Lung (tissue), 12 donors: ENCODE data around the gene TGFBR3. TPM values are rescaled to one million over a fixed set of nuclear protein-coding genes. Genes with fewer than 3 reads are reported as not detected.
A peak's percentile ranks its signal among the peaks of the same experiment; 100 is the strongest.

Source experiments
- ATAC-seq: fragments of 200-7000 bp; cut with Tn5 transposase; one replicate; pipeline ENCODE4 v1.9.1; 2020; ENCODE audit warnings: moderate number of reproducible peaks; ENCODE audit not compliant: insufficient read depth, low FRiP score
- DNase-seq, 3 donors: peaks; one replicate each; pipeline ENCODE4 v3.0.0-alpha.2; 2013 to 2017
- H3K27ac ChIP-seq, 2 donors: one replicate each; pipeline ENCODE4 v1.5.1; 2013; ENCODE audit warnings: mild to moderate bottlenecking in 2 of 2, moderate library complexity in 2 of 2, control low read depth in 1 of 2, inconsistent platforms in 1 of 2, low read depth in 1 of 2, low read length in 1 of 2
- H3K27me3 ChIP-seq, 3 donors: one replicate each; pipeline ENCODE4 v1.5.1; 2013; ENCODE audit warnings: low read length in 2 of 3; ENCODE audit not compliant: control insufficient read depth in 3 of 3, insufficient read depth in 3 of 3
- H3K36me3 ChIP-seq, 4 donors: one replicate each; pipeline ENCODE4 v1.5.1; 2013; ENCODE audit warnings: low read length in 4 of 4, mild to moderate bottlenecking in 1 of 4, moderate library complexity in 1 of 4; ENCODE audit not compliant: control insufficient read depth in 4 of 4, insufficient read depth in 4 of 4
- H3K4me1 ChIP-seq, 5 donors: one replicate each; pipeline ENCODE4 v1.5.1; 2013; ENCODE audit warnings: low read length in 5 of 5, mild to moderate bottlenecking in 2 of 5, moderate library complexity in 1 of 5; ENCODE audit not compliant: control insufficient read depth in 5 of 5, insufficient read depth in 5 of 5
- H3K4me3 ChIP-seq: one replicate; pipeline ENCODE4 v1.5.1; 2013; ENCODE audit warnings: mild to moderate bottlenecking, control low read depth, moderate library complexity
- H3K9ac ChIP-seq, 2 donors: one replicate each; pipeline ENCODE4 v1.5.1; 2013; ENCODE audit warnings: low read length in 2 of 2, control low read depth in 1 of 2; ENCODE audit not compliant: insufficient read depth in 1 of 2
- H3K9me3 ChIP-seq, 4 donors: one replicate each; pipeline ENCODE4 v1.5.1; 2013; ENCODE audit warnings: low read length in 3 of 4, mild to moderate bottlenecking in 1 of 4, moderate library complexity in 1 of 4; ENCODE audit not compliant: control insufficient read depth in 4 of 4, insufficient read depth in 3 of 4
- CTCF ChIP-seq: IDR thresholded peaks from 2 replicates; pipeline ENCODE4 v1.5.1; 2012; ENCODE audit warnings: mild to moderate bottlenecking; ENCODE audit errors: control extremely low read depth, extremely low read depth
- WGBS, 2 donors: extraction: QIAGEN DNeasy Blood & Tissue Kit; methylation state at CpG; one replicate each; pipeline ENCODE4 v1.1.7; 2013; 5-methylcytosine and 5-hydroxymethylcytosine counted together
- polyA plus RNA-seq, 2 donors: library from polyadenylated mRNA; stranded (reverse); fragments of 200-250 nt; gene quantifications; one replicate each; pipeline ENCODE4 v1.2.1, GENCODE V29; 2013
- total RNA-seq, 2 donors: library from RNA; depleted of rRNA in 1 of 2; stranded (reverse); fragments of >200 nt in 1 of 2; gene quantifications; one replicate each; pipeline ENCODE4 v1.2.1, GENCODE V29; 2014 to 2021
- donor health status: control.
- donor health status: control.
- donor health status: Bipolar disorder and iron deficiency.
- donor health status: healthy.
- donor health status: DM: yes; HTN: yes; CAD: no.

Gene TGFBR3
- total and polyA plus RNA-seq, 4 donors = 13.1 to 99.6 (median 26.5) TPM

- 29 to 40% methylated on average over 6 of the region's 6 CpGs for WGBS, 2 donors
- Histone ChIP-seq H3K4me1 (peaks cover 15 to 52% (median 20%) of the 10 kb centered on the region in 5 donors), H3K4me3 (no peak overlapping the region), H3K27me3 (no peaks in the 10 kb centered on the region), H3K9me3 (no peaks in the 10 kb centered on the region), H3K9ac (no peak overlapping the region), H3K27ac (peak overlapping the region in 1 of 2 donors; percentile 70), H3K36me3 (peaks cover 0 to 4% (median 1%) of the 10 kb centered on the region in 4 donors)
- DNase-seq = no peak
- ATAC-seq = peak; percentile 36
- no peak for TF ChIP-seq CTCF
Measured at GRCh38 chr1:91803847-91804545, 82.0 kb downstream of the TGFBR3 start.

GRCh38 chr1:91803123-91803522 is 82.8 kb downstream of the TGFBR3 start:
- Histone ChIP-seq H3K27ac (peak overlapping the region in 1 of 2 donors; percentile 58), H3K4me1 (peaks cover 15 to 56% (median 28%) of the 10 kb centered on the region in 5 donors)

GRCh38 chr1:91801496-91802115 is 84.3 kb downstream of the TGFBR3 start:
- no peak for ATAC-seq
- no peak overlapping the region for H3K4me3 ChIP-seq
- H3K36me3 ChIP-seq = peaks cover 0 to 8% (median 2%) of the 10 kb centered on the region in 4 donors
- no peak for TF ChIP-seq CTCF
- H3K27ac ChIP-seq = no peak overlapping the region
- no peak overlapping the region for H3K9ac ChIP-seq
- H3K9me3 ChIP-seq = no peaks in the 10 kb centered on the region
- H3K4me1 ChIP-seq = peaks cover 10 to 46% (median 31%) of the 10 kb centered on the region in 5 donors
- H3K27me3 ChIP-seq = no peaks in the 10 kb centered on the region
- no peak for DNase-seq
- 88 to 89% methylated on average over 3 of the region's 3 CpGs for WGBS, 2 donors

More at GRCh38 chr1:91803123-91803522, 82.8 kb downstream of the TGFBR3 start:
- 65 to 68% methylated on average over 8 of the region's 8 CpGs for WGBS, 2 donors
- H3K4me3 ChIP-seq = no peak overlapping the region
- ATAC-seq (no peak), DNase-seq (peak in 1 of 3 donors; percentile 73)
- H3K27me3 ChIP-seq = no peaks in the 10 kb centered on the region
- TF ChIP-seq CTCF = no peak
- H3K9me3 ChIP-seq = no peaks in the 10 kb centered on the region
- H3K36me3 ChIP-seq = peaks cover 0 to 4% (median 1%) of the 10 kb centered on the region in 4 donors
- no peak overlapping the region for H3K9ac ChIP-seq
